ENCODE data around the gene DUSP21. TPM values are rescaled to one million over a fixed set of nuclear protein-coding genes. Genes with fewer than 3 reads are reported as not detected.
"Not testable (repeated sequence)": the region's sequence is repeated elsewhere in the genome, so short reads cannot be mapped to it uniquely, and the experiment has no call there.

The DUSP21 gene
- total RNA-seq, 2 donors from 2014 or later: not detected

GRCh38 chrX:44843318-44843702 lies 511 bp upstream of the DUSP21 start:
- Histone ChIP-seq H3K9me3 (no peaks in the 10 kb centered on the region), H3K4me1 (no peaks in the 10 kb centered on the region), H3K4me3 (no peak overlapping the region), H3K36me3 (no peaks in the 10 kb centered on the region), H3K27ac (no peak overlapping the region), H3K9ac (ENCODE audit: low read depth in 2 of 2, low read length in 2 of 2) (no peak overlapping the region), H3K27me3 (no peaks in the 10 kb centered on the region)
- no peak for TF ChIP-seq CTCF (IDR thresholded peaks at IDR 0.05)
- intact Hi-C loops (cut with DNase I): no loop called here
- no peak for DNase-seq

- TF ChIP-seq CTCF (IDR thresholded peaks at IDR 0.05): no peak
- intact Hi-C loops (cut with DNase I): no loop called here
- no peaks in the 10 kb centered on the region for H3K4me1 ChIP-seq
- H3K4me3 ChIP-seq: no peak overlapping the region
- no peaks in the 10 kb centered on the region for H3K9me3 ChIP-seq
- H3K9ac ChIP-seq (ENCODE audit: low read depth in 2 of 2, low read length in 2 of 2): no peak overlapping the region
- DNase-seq: no peak
- H3K27me3 ChIP-seq: no peaks in the 10 kb centered on the region
- H3K27ac ChIP-seq: no peak overlapping the region
- no peaks in the 10 kb centered on the region for H3K36me3 ChIP-seq
These were observed 383 bp downstream of the DUSP21 start for GRCh38 chrX:44844204-44844603.

- H3K36me3 ChIP-seq; H3K9ac ChIP-seq (ENCODE audit: low read depth in 2 of 2, low read length in 2 of 2); H3K9me3 ChIP-seq; intact Hi-C loops (cut with DNase I); H3K4me3 ChIP-seq; H3K27me3 ChIP-seq; DNase-seq; H3K27ac ChIP-seq; H3K4me1 ChIP-seq: not testable (repeated sequence)
These were observed 7.1 kb downstream of the DUSP21 start for GRCh38 chrX:44850891-44851290.

- H3K36me3 ChIP-seq: no peaks in the 10 kb centered on the region
- peak overlapping the region; percentile 99 for H3K27ac ChIP-seq
These were observed 27.4 kb downstream of the DUSP21 start for GRCh38 chrX:44871114-44871645.

GRCh38 chrX:44871931-44872820 lies 28.4 kb downstream of the DUSP21 start:
- H3K27me3 ChIP-seq: no peaks in the 10 kb centered on the region
- H3K9me3 ChIP-seq: no peaks in the 10 kb centered on the region
- H3K27ac ChIP-seq: peak overlapping the region; percentile 99
- intact Hi-C loops (cut with DNase I): loop anchor here (10.0 kb wide), 1 partner anchor 193 kb away; no protein-coding TSS in a partner anchor
- no peak for TF ChIP-seq CTCF (IDR thresholded peaks at IDR 0.05)
- DNase-seq: peak; percentile 63
- no peaks in the 10 kb centered on the region for H3K36me3 ChIP-seq
- peak overlapping the region; percentile 92 to 93 for H3K9ac ChIP-seq (ENCODE audit: low read depth in 2 of 2, low read length in 2 of 2)
- peak overlapping the region; percentile 93 for H3K4me3 ChIP-seq
- peaks cover 9% of the 10 kb centered on the region for H3K4me1 ChIP-seq

More at GRCh38 chrX:44871114-44871645, 27.4 kb downstream of the DUSP21 start:
- Histone ChIP-seq H3K4me3 (peak overlapping the region; percentile 93), H3K9ac (ENCODE audit: low read depth in 2 of 2, low read length in 2 of 2) (peak overlapping the region in 1 of 2 donors; percentile 92), H3K4me1 (peaks cover 8% of the 10 kb centered on the region), H3K9me3 (no peaks in the 10 kb centered on the region), H3K27me3 (no peaks in the 10 kb centered on the region)
- TF ChIP-seq CTCF (IDR thresholded peaks at IDR 0.05): no peak
- intact Hi-C loops (cut with DNase I): loop anchor here (10.0 kb wide), 1 partner anchor 194 kb away; no protein-coding TSS in a partner anchor
- peak; percentile 48 for DNase-seq
